ENCODE results near the gene ARID3A.

- TF ChIP-seq, protein P1, sequence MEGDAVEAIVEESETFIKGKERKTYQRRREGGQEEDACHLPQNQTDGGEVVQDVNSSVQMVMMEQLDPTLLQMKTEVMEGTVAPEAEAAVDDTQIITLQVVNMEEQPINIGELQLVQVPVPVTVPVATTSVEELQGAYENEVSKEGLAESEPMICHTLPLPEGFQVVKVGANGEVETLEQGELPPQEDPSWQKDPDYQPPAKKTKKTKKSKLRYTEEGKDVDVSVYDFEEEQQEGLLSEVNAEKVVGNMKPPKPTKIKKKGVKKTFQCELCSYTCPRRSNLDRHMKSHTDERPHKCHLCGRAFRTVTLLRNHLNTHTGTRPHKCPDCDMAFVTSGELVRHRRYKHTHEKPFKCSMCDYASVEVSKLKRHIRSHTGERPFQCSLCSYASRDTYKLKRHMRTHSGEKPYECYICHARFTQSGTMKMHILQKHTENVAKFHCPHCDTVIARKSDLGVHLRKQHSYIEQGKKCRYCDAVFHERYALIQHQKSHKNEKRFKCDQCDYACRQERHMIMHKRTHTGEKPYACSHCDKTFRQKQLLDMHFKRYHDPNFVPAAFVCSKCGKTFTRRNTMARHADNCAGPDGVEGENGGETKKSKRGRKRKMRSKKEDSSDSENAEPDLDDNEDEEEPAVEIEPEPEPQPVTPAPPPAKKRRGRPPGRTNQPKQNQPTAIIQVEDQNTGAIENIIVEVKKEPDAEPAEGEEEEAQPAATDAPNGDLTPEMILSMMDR (IDR thresholded peaks at IDR 0.05) = no peak
- TF ChIP-seq POLR2A (IDR thresholded peaks at IDR 0.05) = no peak
Measured at GRCh38 chr19:980133-980998, 54.5 kb downstream of the ARID3A start.
